ENCODE measurements around the gene PRIMA1. TPM values are rescaled to one million over a fixed set of nuclear protein-coding genes. Genes with fewer than 3 reads are reported as not detected.

Gene PRIMA1
- total RNA-seq, 1 experiment from 2014 or later = 0.02 TPM

DNA sequence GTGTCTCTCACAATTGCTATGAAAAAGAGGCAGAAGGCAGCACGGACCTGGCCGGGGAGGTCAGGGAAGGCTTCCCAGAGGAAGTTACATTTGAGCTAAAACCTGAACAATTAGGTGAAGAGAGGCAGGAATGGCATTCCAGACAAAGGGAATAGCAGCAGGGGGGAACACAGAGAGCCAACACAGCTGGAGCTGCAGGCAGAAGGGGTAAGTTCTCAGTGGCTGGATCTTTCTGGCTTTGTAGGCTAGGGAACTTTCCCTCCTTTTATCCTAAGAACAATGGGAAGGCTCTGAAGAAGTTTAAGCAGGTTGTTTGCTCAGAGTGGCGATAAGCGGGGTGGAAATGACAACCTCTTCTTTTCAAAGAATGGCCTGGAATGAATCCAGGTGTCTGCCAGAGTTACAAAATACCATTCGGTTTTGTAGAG lies 100.0 kb downstream of the PRIMA1 start:
- DNase-seq (ENCODE audit: extremely low read depth, low read depth) = no peak

DNA sequence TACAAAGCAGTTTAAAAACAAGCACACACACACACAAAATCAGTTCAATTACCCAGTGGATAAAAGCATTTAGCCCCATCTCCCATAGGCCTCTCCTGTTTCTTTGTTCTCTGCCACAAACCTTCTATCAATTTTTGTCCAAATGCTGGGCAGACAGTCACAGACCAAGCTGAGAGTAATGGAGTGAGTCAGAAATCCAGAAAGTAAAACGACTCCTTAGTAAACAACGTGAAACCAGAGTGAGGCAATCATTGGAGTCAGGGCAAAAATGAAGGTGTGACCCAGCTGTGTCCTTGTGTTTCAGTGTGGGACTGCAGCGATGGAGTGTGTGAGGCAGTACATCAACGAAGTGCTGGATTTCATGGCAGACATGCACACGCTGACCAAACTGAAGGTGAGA lies 102.0 kb downstream of the PRIMA1 start:
- no peak for DNase-seq (ENCODE audit: extremely low read depth, low read depth)

DNA sequence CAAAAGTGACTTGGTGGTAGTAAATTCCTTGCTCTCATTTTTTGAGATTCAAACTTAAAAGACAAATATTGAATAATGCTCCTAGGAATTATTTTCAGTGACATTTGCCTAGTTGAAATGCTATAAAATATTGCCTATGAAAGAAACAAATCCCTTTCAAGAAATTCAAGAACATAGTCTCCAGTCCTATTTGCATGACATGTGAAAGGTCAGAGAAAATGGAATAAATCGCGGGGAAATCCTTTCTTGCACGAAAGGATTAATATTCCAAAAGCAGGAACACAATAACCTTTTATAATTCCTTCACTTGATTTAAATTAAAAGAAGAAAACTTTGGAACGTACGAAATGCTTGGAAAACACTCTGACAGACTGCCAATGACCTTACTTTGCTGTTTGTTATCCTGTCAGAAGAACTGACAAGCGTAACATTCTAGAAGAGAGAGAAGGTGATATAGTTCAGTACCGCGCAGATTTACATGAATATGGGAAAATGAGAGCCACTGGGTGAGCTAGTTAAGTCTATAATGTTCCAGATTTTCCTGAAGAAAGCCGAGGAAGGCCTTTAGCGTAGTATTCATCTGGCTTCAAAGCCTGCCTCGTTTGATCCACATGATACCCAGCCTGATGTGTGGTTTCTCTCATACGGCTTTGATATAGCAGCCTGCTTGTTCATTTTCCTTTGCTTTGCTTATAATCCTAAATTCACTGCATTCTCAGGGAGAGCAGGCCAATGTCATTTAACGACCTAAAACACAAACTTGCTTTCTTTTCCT lies 103.0 kb downstream of the PRIMA1 start:
- DNase-seq (ENCODE audit: extremely low read depth, low read depth) = no peak

DNA sequence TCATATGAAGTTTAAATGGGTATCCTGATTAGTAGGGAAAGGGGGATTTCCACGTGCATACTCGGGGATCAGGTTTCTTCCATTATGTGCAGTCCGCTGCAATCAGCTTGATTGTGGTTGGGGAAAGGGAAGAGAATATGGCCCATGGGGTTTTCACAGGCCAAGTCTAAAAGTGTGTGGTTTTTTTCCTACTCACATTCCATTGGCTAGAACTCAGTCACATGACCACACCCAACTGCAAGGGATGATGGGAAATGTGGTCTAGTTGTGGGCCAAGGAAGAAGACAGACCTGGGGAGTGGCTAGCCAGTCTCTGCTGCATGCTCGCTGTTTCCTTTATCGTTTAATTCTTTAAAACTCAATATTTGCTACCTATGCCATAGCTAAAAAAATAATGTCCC lies 105.1 kb downstream of the PRIMA1 start:
- no peak for DNase-seq (ENCODE audit: extremely low read depth, low read depth)

DNA sequence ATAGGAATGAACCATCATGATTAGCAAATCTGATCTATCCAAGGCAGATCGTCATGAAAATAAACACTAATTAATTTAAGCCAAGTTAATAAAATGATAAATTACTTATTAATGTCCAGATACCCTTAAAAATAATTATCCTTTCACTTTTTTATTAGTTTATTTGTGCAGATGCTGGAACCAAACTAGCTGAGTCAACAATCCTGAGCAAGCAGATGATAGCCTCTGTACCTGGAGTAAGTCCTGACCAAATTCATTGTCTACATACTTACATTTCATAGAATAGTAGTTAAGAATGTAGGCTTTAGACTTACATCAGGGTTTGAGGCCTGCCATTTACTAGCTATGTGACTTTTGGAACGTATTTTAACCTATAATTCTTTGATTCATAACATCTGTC lies 105.8 kb downstream of the PRIMA1 start:
- no peak for DNase-seq (ENCODE audit: extremely low read depth, low read depth)

DNA sequence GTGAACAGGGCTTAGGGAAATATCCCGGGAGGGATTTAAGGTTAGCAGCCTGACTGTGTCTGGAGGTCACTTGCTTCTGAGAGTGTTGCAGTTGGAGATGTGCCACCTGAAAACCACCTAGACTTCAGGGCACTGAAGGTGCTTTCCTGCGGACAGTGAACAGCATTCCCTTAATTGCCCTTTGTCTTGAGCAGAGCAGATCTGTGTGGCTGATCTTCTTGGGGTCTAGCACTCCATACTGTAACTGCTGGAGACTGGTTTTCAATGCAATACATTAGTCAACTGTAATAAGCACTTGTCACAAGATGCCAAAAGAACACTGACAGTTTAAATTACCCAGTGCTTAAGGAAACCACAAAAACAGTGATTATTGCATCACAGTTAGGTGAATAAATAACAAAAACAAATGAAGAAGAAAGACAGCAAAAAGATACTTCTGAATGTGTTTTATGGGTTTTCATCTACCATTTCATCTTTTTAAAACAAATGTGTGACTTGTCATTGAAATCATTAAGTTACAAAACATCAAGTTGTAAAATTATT lies 111.8 kb downstream of the PRIMA1 start:
- DNase-seq (ENCODE audit: extremely low read depth, low read depth) = no peak

DNA sequence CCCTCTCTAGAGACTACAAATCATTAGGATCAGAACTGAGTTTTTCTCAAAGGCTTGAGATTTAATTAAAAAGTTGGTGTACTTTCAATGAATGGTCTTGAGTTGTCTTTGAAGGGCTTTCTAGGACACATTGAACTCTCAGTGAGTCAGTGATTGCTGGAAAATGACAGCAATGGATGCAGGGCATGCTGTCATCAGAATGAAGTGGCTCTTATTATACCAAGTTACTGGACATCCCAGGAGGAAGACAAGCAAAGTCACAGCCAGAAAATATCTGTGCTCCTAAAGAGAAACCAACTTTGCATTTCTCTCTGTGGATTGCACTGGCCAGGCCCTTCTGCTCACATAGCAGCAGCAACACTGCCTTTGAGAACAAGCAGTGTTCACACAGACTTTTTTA lies 112.6 kb downstream of the PRIMA1 start:
- no peak for DNase-seq (ENCODE audit: extremely low read depth, low read depth)

DNA sequence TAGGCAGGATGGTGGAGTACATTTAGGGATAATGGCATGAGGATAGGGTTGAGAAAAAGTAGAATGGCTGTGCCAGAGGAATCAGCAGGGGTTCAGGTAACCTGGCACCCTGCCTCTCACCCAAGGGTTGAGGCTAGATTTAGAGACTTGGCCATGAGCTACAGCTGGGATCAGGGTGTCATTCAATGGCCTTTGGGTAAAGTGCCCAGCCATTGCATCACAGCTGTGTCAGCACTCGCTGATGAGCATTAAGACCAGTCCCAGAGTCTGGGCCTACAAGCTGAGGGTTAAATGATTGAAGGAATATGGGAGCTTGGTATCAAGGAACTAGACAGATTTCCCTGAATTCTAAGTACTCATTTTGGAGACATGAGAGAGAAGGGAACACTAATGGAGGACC lies 113.9 kb downstream of the PRIMA1 start:
- DNase-seq (ENCODE audit: extremely low read depth, low read depth) = no peak

DNA sequence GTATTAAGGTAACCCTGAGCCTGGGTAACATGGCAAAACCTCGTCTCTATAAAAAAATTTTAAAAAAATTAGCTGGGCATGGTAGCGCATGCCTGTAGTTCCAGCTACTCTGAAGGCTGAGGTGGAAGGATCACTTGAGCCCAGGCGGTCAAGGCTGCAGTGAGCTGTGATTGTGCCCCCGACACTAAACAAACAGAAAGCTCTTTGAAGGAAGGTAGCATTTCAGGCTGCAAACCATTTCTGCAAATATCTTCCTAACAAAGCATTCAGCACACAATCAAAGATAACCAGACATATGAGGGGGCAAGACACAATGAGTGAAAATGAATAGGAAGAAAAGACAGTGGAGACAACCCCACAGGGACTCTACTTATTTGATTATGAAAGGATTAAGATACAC lies 118.7 kb downstream of the PRIMA1 start:
- DNase-seq (ENCODE audit: extremely low read depth, low read depth) = no peak

Other genes starting within 250 kb of the PRIMA1 start
- not detected in 2 replicates for gene FAM181A, start 138.9 kb upstream of the PRIMA1 start, total RNA-seq (2014; rRNA removed; shearing (Covaris generic))
- gene ASB2, start 188.1 kb upstream of the PRIMA1 start, total RNA-seq (2014; rRNA removed; shearing (Covaris generic)) = not detected in 2 replicates
- not detected in 2 replicates for gene CCDC197, start 208.8 kb upstream of the PRIMA1 start, total RNA-seq (2014; rRNA removed; shearing (Covaris generic))
- gene OTUB2, start 237.9 kb upstream of the PRIMA1 start, total RNA-seq (2014; rRNA removed; shearing (Covaris generic)) = 0.72 and 0.74 TPM in 2 replicates